ENCODE measurements around the gene RNF214.
"Not testable (repeated sequence)": the region's sequence is repeated elsewhere in the genome, so short reads cannot be mapped to it uniquely, and the experiment has no call there.

The RNF214 gene

DNA sequence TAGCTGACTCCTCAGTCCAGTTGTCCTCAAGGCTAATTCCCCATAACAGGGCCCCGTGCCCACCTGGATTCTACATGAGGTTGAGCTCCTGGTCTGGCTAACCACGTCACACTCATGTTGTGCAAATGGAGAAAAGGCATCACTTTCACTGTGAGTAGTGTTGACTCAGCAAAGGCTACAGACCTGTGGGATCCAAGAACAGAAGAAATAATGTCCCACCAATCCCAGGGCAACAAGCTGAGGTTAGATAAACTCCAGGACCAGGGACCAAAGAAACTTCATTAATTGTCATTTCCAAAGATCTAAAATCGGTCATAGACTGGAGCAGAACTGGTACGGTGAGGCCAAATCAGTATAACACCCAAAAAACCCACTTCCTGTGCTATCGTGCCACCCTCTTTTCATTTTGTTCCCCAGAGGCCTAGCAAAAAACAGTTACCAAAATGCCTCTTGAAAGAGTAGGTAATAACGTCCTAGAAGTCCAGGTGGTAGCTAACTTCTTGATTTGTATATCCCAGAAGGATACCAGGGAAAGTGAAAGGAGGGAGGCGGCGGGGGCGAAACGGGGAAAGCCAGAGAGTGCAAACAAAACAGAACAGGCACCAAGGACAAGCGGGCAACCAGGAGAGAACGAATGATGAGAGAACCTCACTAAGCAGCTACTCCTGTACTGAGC is 2.0 kb upstream of the RNF214 start:
- DNase-seq (ENCODE audit: low spot score in 2 of 2): peak; percentile 32 to 82
- H3K36me3 Mint-ChIP-seq: peaks cover 70% of the 10 kb centered on the region
- H3K27ac Mint-ChIP-seq: peak overlapping the region; percentile 97
- peak; percentile 70 for ATAC-seq
- peak overlapping the region; percentile 89 for H3K4me3 Mint-ChIP-seq
- peaks cover 75% of the 10 kb centered on the region for H3K4me1 Mint-ChIP-seq
- H3K9me3 Mint-ChIP-seq: no peaks in the 10 kb centered on the region

DNA sequence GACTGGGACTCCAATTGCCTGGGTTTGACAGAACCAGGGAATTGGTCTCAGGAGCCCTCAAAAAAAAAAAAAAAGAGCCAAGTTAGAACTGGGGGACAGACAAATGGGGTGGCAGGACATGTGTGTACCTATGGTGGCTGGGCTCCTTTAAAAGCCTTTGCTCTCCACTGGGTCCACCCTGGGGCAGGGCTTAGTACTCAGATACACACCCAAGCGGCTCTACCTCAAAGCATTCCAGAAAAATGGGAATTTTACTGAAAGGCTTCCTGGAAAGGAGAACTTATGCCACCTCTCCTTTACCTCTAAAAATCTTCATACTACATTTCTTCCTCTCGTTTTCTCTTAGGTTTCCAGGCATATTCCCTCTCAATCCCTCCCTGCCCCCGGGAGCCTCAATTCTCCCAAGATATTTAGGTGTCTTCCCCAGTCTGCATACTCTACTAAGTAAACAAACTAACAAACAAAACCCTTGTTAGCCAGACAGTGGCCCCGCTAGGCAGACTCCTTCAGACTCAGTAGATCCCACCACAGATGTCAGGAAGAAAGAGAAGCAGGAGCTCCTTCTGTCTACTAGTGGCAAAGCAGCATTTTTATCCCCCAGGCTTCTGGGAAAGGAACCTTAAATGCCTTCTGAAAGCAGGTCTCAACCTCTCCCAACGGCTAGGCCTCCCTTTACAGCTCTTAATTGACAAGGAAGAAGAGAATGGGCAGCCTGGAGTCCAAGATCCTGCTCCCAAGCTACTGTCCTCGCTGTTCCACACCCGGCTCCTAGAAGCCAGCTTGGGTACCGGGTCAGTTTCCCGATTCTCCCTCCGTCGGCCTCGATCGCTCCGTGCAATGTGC is 1.3 kb upstream of the RNF214 start:
- Mint-ChIP-seq H3K36me3 (peaks cover 62% of the 10 kb centered on the region), H3K27ac (peak overlapping the region; percentile 97), H3K4me1 (peaks cover 72% of the 10 kb centered on the region), H3K9me3 (no peaks in the 10 kb centered on the region), H3K4me3 (peak overlapping the region; percentile 89)
- DNase-seq (ENCODE audit: low spot score in 2 of 2) (peak in 1 of 2 donors; percentile 62), ATAC-seq (no peak)

DNA sequence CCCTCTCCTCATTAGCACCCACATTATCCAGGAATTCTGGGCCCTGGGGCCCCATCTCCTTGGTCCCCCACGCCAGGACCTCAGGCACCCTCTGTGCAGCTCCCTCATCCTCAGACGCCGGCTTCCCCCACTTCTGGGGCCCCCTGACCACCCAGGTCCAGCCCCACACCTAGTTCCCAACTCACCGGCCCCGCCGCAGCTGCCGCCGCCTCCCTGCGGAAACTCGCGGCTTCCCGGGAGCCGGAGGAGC is 704 bp upstream of the RNF214 start, which contains the start of gene PCSK7:
Gene PCSK7, minus strand, starts transcription at position 232 of the 250 bp plus-strand sequence. CDS start 2,229 bp downstream, outside the sequence.
- DNase-seq (ENCODE audit: low spot score in 2 of 2): no peak
- H3K27ac Mint-ChIP-seq: peak within 1 kb of the TSS; percentile 97
- ATAC-seq: no peak
- peaks cover 67% of the 10 kb centered on the region for H3K4me1 Mint-ChIP-seq
- peak within 1 kb of the TSS; percentile 89 for H3K4me3 Mint-ChIP-seq
- H3K36me3 Mint-ChIP-seq: peaks cover 57% of the 10 kb centered on the region
- H3K9me3 Mint-ChIP-seq: no peaks in the 10 kb centered on the region

DNA sequence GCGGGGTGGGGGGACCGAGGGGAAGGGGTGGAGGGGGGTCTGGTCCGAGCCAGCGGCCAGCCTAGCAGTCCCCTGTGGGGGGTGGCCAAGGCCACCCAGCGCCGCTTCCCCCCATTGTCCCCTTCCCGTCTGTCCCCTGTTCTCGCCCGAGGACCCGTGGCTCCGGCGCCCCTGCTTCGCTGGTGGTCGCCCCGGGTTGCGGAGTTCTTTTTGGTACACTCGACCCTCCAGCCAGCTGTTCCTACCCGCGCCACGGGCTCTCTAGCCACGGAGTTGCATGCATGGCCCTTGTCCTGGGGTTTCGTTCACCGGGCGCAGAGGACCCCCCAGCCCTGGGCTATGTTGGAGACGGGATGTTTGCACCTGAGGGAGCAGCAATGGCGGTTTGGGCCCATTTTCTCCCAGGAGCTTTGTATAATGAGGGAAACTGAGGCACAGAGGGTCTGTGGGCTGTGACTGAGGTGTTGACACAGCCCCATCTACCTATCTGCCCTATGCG is 489 bp downstream of the RNF214 start:
- ATAC-seq: no peak
- Mint-ChIP-seq H3K9me3 (no peaks in the 10 kb centered on the region), H3K27ac (peak overlapping the region; percentile 97), H3K36me3 (peaks cover 45% of the 10 kb centered on the region), H3K4me1 (peaks cover 60% of the 10 kb centered on the region), H3K4me3 (peak overlapping the region; percentile 89)
- peak; percentile 14 to 63 for DNase-seq (ENCODE audit: low spot score in 2 of 2)

DNA sequence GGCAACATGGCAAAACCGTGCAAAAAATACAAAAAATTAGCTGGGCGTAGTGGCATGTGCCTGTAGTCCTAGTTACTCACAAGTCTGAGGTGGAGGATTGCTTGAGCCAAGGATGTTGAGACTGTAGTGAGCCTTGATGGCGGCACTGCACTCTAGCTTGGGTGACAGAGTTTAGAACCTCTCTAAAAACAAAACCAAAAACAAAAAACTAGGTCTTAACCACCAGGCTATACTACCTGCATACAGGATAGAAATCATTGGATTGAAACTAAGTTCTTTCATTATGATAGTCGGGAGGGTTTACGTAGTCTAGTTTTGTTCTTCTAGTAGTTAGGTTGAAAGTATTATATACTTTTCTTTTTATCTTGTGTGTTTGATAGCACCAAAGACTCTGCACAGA is 5.8 kb downstream of the RNF214 start:
- ATAC-seq (peak; percentile 13), DNase-seq (ENCODE audit: low spot score in 2 of 2) (no peak)
- H3K4me3 Mint-ChIP-seq: no peak overlapping the region
- H3K36me3 Mint-ChIP-seq: peaks cover 45% of the 10 kb centered on the region
- H3K9me3 Mint-ChIP-seq: no peaks in the 10 kb centered on the region
- H3K27ac Mint-ChIP-seq: no peak overlapping the region
- H3K4me1 Mint-ChIP-seq: peaks cover 11% of the 10 kb centered on the region

DNA sequence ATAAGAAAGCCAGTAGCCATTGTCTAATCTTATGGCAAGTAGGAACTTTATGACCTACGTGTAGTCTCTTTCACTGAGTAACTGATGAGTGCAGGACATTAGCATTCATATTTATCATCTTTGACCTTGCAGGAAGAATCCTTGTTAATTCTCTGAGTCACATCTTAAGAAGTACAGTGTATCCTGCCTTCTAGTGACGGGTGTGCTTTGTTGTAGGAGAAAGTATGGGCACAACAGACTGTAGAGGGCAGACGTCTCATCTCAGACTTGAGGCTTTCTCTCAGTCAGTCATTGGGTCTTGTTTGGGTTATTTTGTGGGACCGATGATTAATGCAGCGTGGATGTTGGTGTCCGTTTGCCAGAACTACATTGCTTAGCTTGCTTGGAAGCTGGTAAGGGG is 6.8 kb downstream of the RNF214 start:
- no peaks in the 10 kb centered on the region for H3K9me3 Mint-ChIP-seq
- H3K4me1 Mint-ChIP-seq: peaks cover 2% of the 10 kb centered on the region
- ATAC-seq: no peak
- no peak overlapping the region for H3K27ac Mint-ChIP-seq
- DNase-seq (ENCODE audit: low spot score in 2 of 2): no peak
- H3K4me3 Mint-ChIP-seq: no peak overlapping the region
- H3K36me3 Mint-ChIP-seq: peaks cover 51% of the 10 kb centered on the region

DNA sequence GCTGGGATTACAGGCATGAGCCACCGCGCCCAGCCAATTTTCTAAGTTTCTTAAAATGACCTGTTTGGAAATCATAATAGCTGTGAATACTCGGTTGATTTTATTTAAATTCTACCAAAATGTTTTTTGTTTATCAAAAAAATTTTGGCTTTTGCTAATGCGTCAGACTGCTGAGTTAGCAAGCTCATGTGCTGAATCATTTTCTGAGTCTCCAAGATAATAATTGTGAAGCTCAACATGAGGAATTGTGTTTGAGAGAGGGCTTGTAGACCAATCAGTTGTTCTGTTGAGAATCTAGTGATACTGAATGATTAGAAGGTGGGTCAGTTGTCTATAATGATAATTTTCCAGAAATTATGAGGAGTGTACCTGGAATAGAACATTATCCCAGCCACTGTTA is 15.9 kb downstream of the RNF214 start:
- H3K4me3 Mint-ChIP-seq: no peak overlapping the region
- peaks cover 72% of the 10 kb centered on the region for H3K36me3 Mint-ChIP-seq
- no peaks in the 10 kb centered on the region for H3K9me3 Mint-ChIP-seq
- no peak for DNase-seq (ENCODE audit: low spot score in 2 of 2)
- H3K27ac Mint-ChIP-seq: no peak overlapping the region
- H3K4me1 Mint-ChIP-seq: no peaks in the 10 kb centered on the region
- no peak for ATAC-seq

DNA sequence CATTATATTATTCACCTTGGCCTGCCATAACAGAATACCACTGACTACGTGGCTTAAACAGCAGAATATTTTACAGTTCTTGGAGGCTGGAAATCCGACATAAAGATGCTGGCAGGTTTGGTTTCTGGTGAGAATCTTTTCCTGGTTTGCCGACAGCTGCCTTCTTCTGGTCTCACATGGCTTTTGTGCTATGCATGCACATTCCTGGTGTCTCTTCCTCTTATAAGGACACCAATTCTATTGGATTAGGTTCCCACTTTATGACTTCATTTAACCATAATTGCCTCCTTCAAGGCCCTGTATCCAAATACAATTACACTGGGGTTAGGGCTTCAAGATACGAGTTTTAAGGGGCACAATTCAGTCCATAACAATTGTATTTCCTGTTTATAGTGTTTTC is 17.1 kb downstream of the RNF214 start:
- DNase-seq (ENCODE audit: low spot score in 2 of 2) (no peak), ATAC-seq (no peak)
- Mint-ChIP-seq H3K27ac (no peak overlapping the region), H3K36me3 (peaks cover 75% of the 10 kb centered on the region), H3K9me3 (no peaks in the 10 kb centered on the region), H3K4me3 (no peak overlapping the region), H3K4me1 (no peaks in the 10 kb centered on the region)

DNA sequence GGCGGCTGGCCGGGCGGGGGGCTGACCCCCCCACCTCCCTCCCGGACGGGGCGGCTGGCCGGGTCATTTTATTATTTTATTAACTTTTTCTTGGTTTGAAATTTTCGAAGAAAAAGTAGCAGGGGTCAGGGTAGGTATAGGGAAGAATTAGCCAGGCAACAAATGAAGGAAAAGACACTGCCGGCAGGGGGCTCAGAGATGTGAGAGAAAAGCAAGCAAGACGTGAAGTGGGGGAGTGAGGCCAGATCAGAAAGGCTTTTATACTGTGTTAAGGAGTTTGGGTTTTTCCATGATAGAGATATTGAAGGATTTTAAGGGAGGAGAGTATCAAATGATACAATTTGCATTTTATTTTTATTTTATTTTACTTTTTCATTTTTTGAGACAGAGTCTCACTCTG is 19.0 kb downstream of the RNF214 start:
- H3K9me3 Mint-ChIP-seq: no peaks in the 10 kb centered on the region
- H3K4me3 Mint-ChIP-seq: no peak overlapping the region
- ATAC-seq (no peak), DNase-seq (ENCODE audit: low spot score in 2 of 2) (no peak)
- H3K27ac Mint-ChIP-seq: no peak overlapping the region
- no peaks in the 10 kb centered on the region for H3K4me1 Mint-ChIP-seq
- H3K36me3 Mint-ChIP-seq: peaks cover 61% of the 10 kb centered on the region

DNA sequence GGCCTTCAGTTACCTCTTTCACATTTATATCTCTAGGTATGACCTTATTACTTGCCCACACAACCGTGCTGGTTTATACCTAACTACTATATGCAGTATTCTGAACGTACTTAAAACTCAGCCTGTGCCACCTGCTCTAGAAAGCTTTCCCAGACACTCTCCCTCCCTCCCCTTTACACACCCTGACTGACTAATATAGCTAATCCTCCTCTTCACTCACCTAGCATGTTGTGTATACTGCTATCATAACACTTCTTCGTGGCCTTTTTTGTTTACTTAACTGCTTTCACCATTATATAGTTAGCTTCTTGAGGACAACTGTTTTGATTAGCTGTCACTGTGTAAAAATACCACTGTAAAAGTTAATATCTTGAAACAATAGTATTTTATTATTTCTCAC is 23.5 kb downstream of the RNF214 start:
- Mint-ChIP-seq H3K4me1 (no peaks in the 10 kb centered on the region), H3K36me3 (peaks cover 35% of the 10 kb centered on the region), H3K4me3 (no peak overlapping the region), H3K9me3 (no peaks in the 10 kb centered on the region), H3K27ac (peak overlapping the region; percentile 1)
- DNase-seq (ENCODE audit: low spot score in 2 of 2) (no peak), ATAC-seq (no peak)

DNA sequence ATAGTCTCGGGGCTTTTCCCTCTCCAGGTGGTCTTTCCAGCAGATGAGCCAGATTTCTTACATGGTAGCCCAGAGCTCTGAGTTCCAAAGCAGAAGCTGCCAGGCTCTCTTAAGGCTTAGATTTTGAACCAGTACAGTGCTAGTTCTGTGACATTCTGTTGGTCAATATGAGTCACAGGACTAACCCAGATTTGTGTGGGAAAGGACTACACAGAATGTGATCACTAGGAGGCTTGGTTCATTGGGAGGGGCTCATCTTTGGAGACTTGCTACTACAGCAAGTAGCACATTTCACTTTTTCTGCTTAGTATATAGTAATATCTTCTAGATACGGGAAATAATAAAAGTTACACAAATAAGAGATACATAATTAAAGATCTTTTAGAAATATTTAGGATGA is 24.1 kb downstream of the RNF214 start:
- peaks cover 38% of the 10 kb centered on the region for H3K36me3 Mint-ChIP-seq
- H3K4me3 Mint-ChIP-seq: no peak overlapping the region
- no peaks in the 10 kb centered on the region for H3K9me3 Mint-ChIP-seq
- DNase-seq (ENCODE audit: low spot score in 2 of 2) (no peak), ATAC-seq (peak; percentile 78)
- peak overlapping the region; percentile 1 for H3K27ac Mint-ChIP-seq
- no peaks in the 10 kb centered on the region for H3K4me1 Mint-ChIP-seq

DNA sequence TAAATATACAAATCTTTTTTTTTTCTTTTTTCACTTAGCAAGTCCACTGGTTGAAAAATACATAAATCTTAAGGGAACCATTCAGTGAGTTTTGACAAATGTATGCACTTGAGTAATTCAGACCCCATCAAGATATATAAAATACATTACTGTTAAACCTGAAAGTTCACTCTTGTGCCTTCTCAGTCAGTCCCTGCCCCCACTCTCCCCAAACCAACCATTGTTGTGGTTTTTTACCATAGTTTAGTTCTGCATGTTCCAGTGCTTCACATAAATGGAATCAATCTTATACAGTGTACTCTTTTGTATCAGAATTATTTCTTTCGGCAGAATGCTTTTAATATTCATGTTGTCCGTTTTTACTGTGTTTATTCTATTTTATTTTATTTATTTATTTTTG is 26.1 kb downstream of the RNF214 start:
- H3K36me3 Mint-ChIP-seq: peaks cover 37% of the 10 kb centered on the region
- no peak overlapping the region for H3K27ac Mint-ChIP-seq
- DNase-seq (ENCODE audit: low spot score in 2 of 2): no peak
- no peak overlapping the region for H3K4me3 Mint-ChIP-seq
- H3K9me3 Mint-ChIP-seq: no peaks in the 10 kb centered on the region
- no peak for ATAC-seq
- H3K4me1 Mint-ChIP-seq: no peaks in the 10 kb centered on the region

DNA sequence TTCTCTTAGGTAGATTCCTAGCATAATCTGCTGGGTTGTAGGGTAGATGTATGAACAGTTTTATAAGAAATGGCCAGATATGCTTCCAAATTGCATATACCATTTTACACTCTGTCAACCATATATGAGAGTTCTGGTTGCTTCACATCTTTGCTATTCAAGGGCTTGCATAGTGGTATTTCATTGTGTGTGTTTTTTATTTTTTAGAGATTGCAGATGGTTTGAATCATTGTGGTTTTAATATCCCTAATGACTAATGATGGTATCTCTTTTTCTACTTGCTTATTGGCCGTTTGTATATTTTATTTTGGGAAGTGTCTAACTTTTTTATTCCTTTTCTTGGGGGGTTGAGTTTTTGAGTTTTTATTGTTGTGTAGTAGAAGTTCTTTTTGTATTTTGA is 26.9 kb downstream of the RNF214 start:
- no peak overlapping the region for H3K27ac Mint-ChIP-seq

DNA sequence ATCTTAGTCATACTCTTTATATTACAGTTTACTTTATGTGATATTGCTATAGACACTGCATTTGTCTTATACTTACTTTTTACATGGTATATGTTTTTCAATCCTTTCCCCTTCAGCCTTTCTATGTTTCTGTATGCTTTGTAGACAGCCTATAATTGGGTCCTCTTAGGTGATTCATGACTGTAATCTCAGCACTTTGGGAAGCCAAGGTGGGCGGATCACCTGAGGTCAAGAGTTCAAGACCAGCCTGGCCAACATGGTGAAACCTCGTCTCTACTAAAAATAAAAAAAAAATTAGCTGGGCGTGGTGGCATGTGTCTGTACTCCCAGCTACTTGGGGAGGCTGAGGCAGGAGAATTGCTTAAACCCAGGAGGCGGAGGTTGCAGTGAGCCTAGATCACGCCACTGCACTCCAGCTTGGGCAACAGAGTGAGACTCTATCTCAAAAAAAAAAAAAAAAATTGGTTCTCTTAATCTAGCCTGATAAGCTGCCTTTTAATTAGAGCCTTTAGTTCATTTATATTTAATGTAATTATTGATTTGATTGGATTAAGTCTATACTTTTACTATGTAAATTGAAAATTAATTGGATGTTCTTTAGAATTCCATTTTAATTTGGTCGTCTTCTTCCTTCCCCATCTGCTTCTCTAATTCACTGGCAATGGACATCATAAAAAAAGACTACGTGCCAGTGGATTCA is 32.3 kb downstream of the RNF214 start:
- not testable (repeated sequence) for H3K9me3 Mint-ChIP-seq; ATAC-seq; H3K4me3 Mint-ChIP-seq; H3K4me1 Mint-ChIP-seq; H3K27ac Mint-ChIP-seq; DNase-seq (ENCODE audit: low spot score in 2 of 2)
- peaks cover 40% of the 10 kb centered on the region for H3K36me3 Mint-ChIP-seq

More for the DNA sequence above, 26.9 kb downstream of the RNF214 start:
- Mint-ChIP-seq H3K36me3 (peaks cover 29% of the 10 kb centered on the region), H3K4me1 (no peaks in the 10 kb centered on the region), H3K4me3 (no peak overlapping the region), H3K9me3 (no peaks in the 10 kb centered on the region)
- no peak for DNase-seq (ENCODE audit: low spot score in 2 of 2)
- ATAC-seq: no peak

DNA sequence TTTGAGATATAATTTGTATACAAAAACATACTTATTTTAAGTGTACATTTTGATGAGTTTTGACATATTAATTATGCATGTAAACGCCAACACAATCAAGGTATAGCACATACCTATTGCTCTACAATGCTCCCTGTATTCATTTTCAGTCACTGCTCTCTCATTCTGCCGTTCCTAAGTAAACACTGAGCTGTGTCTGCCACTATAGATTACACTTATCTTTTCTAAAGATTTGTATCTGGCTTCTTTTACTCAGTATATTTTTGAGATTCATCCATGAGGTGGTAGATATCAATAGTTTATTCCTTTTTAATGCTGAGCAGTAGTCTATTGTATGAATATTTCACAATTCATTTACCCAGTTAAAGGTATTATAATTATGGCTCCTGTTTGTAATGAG is 33.3 kb downstream of the RNF214 start:
- no peak for ATAC-seq
- H3K9me3 Mint-ChIP-seq: no peaks in the 10 kb centered on the region
- no peaks in the 10 kb centered on the region for H3K4me1 Mint-ChIP-seq
- H3K4me3 Mint-ChIP-seq: no peak overlapping the region
- no peak overlapping the region for H3K27ac Mint-ChIP-seq
- H3K36me3 Mint-ChIP-seq: peaks cover 38% of the 10 kb centered on the region
- no peak for DNase-seq (ENCODE audit: low spot score in 2 of 2)

Data from stimulated activated effector memory CD8-positive, alpha-beta T cell treated with anti-CD3 and anti-CD28 coated beads, Interleukin-12 subunit alpha, Interleukin-12 subunit beta, amount 100 ng/mL, for 72 hours (primary cell).